ENCODE results near the gene SERGEF. TPM values are rescaled to one million over a fixed set of nuclear protein-coding genes. Genes with fewer than 3 reads are reported as not detected.

The SERGEF gene
- total and polyA plus RNA-seq, 2 of the 4 experiments (the other 2 are of a cell fraction) = 12.2 to 18.1 TPM

GRCh38 chr11:17763244-17763643 lies 249.6 kb downstream of the SERGEF start:
- Histone ChIP-seq H3K18ac (ENCODE audit: low read depth, low read length) (no peak overlapping the region), H2AFZ (replicated peaks; ENCODE audit: low read length, poor library complexity) (no peak overlapping the region), H3K9me3 (ENCODE audit: control insufficient read depth, insufficient read depth, low read length) (no peaks in the 10 kb centered on the region), H3K23ac (ENCODE audit: low read depth, low read length) (no peak overlapping the region), H3K4me2 (ENCODE audit: low read depth, low read length) (no peak overlapping the region), H3K4ac (ENCODE audit: low read depth, low read length) (no peak overlapping the region), H3K27me3 (ENCODE audit: control insufficient read depth, insufficient read depth, low read length) (peaks cover 2% of the 10 kb centered on the region; the same call in 1 of the 2 replicates), H2AK5ac (ENCODE audit: low read depth, low read length) (no peak overlapping the region), H3K4me3 (ENCODE audit: insufficient read depth, low read depth, low read length) (no peak overlapping the region), H4K5ac (ENCODE audit: low read depth, low read length) (no peak overlapping the region), H3K27ac (ENCODE audit: insufficient read depth, low read length) (no peak overlapping the region), H3K56ac (ENCODE audit: extremely low read depth, insufficient read depth, low read length) (no peak overlapping the region), H4K8ac (ENCODE audit: low read depth in 2 of 2, low read length in 2 of 2) (no peak overlapping the region), H2BK20ac (ENCODE audit: low read depth, low read length) (no peak overlapping the region), H3K9ac (ENCODE audit: low read depth, low read length) (no peak overlapping the region), H4K91ac (ENCODE audit: insufficient read depth, low read depth, low read length) (no peak overlapping the region), H3K9me1 (ENCODE audit: insufficient read depth, low read length) (no peaks in the 10 kb centered on the region), H2AK9ac (replicated peaks; ENCODE audit: low read depth, low read length, poor library complexity) (no peak overlapping the region), H2BK120ac (ENCODE audit: low read depth, low read length) (no peak overlapping the region), H3K4me1 (ENCODE audit: control insufficient read depth, insufficient read depth, low read length) (no peaks in the 10 kb centered on the region), H2BK5ac (ENCODE audit: low read depth, low read length, poor library complexity, severe bottlenecking) (peak overlapping the region; percentile 50), H3K79me1 (ENCODE audit: low read depth in 1 of 2, low read length in 2 of 2) (no peaks in the 10 kb centered on the region), H3K14ac (replicated peaks; ENCODE audit: low read depth, low read length) (no peak overlapping the region), H2BK15ac (ENCODE audit: low read depth, low read length) (no peak overlapping the region), H3K36me3 (ENCODE audit: control insufficient read depth, insufficient read depth, low read length) (no peaks in the 10 kb centered on the region), H4K20me1 (ENCODE audit: insufficient read depth, low read length) (no peaks in the 10 kb centered on the region)
- dilution Hi-C loops (cut with HindIII; ENCODE audit: low sequenced_read_pairs, unreplicated experiment) = no loop called here
- TF ChIP-seq, protein P1, sequence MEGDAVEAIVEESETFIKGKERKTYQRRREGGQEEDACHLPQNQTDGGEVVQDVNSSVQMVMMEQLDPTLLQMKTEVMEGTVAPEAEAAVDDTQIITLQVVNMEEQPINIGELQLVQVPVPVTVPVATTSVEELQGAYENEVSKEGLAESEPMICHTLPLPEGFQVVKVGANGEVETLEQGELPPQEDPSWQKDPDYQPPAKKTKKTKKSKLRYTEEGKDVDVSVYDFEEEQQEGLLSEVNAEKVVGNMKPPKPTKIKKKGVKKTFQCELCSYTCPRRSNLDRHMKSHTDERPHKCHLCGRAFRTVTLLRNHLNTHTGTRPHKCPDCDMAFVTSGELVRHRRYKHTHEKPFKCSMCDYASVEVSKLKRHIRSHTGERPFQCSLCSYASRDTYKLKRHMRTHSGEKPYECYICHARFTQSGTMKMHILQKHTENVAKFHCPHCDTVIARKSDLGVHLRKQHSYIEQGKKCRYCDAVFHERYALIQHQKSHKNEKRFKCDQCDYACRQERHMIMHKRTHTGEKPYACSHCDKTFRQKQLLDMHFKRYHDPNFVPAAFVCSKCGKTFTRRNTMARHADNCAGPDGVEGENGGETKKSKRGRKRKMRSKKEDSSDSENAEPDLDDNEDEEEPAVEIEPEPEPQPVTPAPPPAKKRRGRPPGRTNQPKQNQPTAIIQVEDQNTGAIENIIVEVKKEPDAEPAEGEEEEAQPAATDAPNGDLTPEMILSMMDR (conservative IDR thresholded peaks at IDR 0.05; ENCODE audit: low read depth, low read length) = no peak
- TF ChIP-seq, protein P2, sequence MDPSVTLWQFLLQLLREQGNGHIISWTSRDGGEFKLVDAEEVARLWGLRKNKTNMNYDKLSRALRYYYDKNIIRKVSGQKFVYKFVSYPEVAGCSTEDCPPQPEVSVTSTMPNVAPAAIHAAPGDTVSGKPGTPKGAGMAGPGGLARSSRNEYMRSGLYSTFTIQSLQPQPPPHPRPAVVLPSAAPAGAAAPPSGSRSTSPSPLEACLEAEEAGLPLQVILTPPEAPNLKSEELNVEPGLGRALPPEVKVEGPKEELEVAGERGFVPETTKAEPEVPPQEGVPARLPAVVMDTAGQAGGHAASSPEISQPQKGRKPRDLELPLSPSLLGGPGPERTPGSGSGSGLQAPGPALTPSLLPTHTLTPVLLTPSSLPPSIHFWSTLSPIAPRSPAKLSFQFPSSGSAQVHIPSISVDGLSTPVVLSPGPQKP (IDR thresholded peaks at IDR 0.05; ENCODE audit: borderline replicate concordance, low read depth, low read length) = no peak
- no peak for TF ChIP-seq MXI1 (IDR thresholded peaks at IDR 0.05; ENCODE audit: borderline replicate concordance, low read depth, low read length)
- no peak for TF ChIP-seq RAD21 (IDR thresholded peaks at IDR 0.05; ENCODE audit: low read length)
- no peak for TF ChIP-seq USF2 (IDR thresholded peaks at IDR 0.05; ENCODE audit: low read depth, low read length)
- TF ChIP-seq POLR2A (IDR thresholded peaks at IDR 0.05; ENCODE audit: low read depth, low read length) = no peak
- no peak for TF ChIP-seq RFX5 (IDR thresholded peaks at IDR 0.05; ENCODE audit: low read depth, low read length)
- no peak for TF ChIP-seq MAZ (IDR thresholded peaks at IDR 0.05; ENCODE audit: borderline replicate concordance, low read depth, low read length)
- TF ChIP-seq SMC3 (IDR thresholded peaks at IDR 0.05; ENCODE audit: low read depth, low read length) = no peak
- TF ChIP-seq CEBPB (IDR thresholded peaks at IDR 0.05; ENCODE audit: low read depth, low read length) = no peak
- TF ChIP-seq RCOR1 (IDR thresholded peaks at IDR 0.05; ENCODE audit: insufficient replicate concordance, low read length) = no peak
- no peak for TF ChIP-seq MAFK (IDR thresholded peaks at IDR 0.05; ENCODE audit: low read depth, low read length)
- no peak for TF ChIP-seq BHLHE40 (IDR thresholded peaks at IDR 0.05; ENCODE audit: low read depth, low read length)
- no peak for TF ChIP-seq NFE2L2 (IDR thresholded peaks at IDR 0.05; ENCODE audit: low read depth, low read length)
- TF ChIP-seq FOS (IDR thresholded peaks at IDR 0.05; ENCODE audit: low read depth, low read length) = no peak
- TF ChIP-seq CHD1 (IDR thresholded peaks at IDR 0.05; ENCODE audit: low read depth, low read length) = no peak
- DNase-seq (no peak), ATAC-seq (ENCODE audit: low read depth) (no peak)
- no TSS peak for BruUV-seq (replicated peaks)
- in situ Hi-C loops (cut with MboI; ENCODE audit: low sequenced_read_pairs) = loop anchor here (5.0 kb wide), 1 partner anchor 214 kb away; no protein-coding TSS in a partner anchor
- POLR2A ChIA-PET (ENCODE audit: unreplicated experiment) = no interaction called here
- intact Hi-C loops (cut with micrococcal nuclease) = loop anchor here (5.0 kb wide), 1 partner anchor 84 kb away; no protein-coding TSS in a partner anchor
- WGBS, 2 experiments (ENCODE audit: extremely low coverage in 2 of 2, insufficient read length in 1 of 2) = 78% methylated on average over 4 of the region's 7 CpGs; no CpG with 5 or more reads in 1 of the 2 experiments
- CTCF ChIA-PET = no interaction called here

Measured in IMR-90 (cell line).